VCaP (cell line): ENCODE measurements around the gene N4BP2L2.
A peak's percentile ranks its signal among the peaks of the same experiment; 100 is the strongest.

Experiments
- H3K27ac ChIP-seq: fragments of 450-650 bp; 2 replicates; pipeline ENCODE4 v1.5.1; 2017
- TF ChIP-seq, protein P1 (sequence below): fragments of 450-650 bp; conservative IDR thresholded peaks from 2 replicates; pipeline ENCODE4 v1.5.1; 2017; ENCODE audit warnings: mild to moderate bottlenecking, moderate library complexity

N4BP2L2 gene

DNA sequence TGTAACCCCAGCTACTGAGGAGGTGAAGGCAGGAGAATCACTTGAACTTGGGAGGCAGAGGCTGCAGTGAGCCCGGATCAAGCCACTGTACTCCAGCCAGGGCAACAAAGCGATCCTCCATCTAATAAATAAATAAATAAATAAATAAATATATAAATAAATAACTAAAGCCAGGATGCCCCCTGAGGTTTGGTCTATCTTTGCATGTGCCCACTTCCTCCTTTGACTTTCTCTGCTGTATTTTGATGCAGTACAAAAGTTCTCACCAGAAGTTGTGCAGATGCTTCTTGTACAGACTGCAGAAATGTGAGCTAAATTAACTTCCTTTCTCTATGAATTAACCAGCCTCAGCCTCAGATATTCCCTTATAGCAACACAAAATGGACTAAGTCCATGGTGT, 6.5 kb upstream of the N4BP2L2 start:
- TF ChIP-seq, protein P1, sequence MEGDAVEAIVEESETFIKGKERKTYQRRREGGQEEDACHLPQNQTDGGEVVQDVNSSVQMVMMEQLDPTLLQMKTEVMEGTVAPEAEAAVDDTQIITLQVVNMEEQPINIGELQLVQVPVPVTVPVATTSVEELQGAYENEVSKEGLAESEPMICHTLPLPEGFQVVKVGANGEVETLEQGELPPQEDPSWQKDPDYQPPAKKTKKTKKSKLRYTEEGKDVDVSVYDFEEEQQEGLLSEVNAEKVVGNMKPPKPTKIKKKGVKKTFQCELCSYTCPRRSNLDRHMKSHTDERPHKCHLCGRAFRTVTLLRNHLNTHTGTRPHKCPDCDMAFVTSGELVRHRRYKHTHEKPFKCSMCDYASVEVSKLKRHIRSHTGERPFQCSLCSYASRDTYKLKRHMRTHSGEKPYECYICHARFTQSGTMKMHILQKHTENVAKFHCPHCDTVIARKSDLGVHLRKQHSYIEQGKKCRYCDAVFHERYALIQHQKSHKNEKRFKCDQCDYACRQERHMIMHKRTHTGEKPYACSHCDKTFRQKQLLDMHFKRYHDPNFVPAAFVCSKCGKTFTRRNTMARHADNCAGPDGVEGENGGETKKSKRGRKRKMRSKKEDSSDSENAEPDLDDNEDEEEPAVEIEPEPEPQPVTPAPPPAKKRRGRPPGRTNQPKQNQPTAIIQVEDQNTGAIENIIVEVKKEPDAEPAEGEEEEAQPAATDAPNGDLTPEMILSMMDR = no peak
- no peak overlapping the region for H3K27ac ChIP-seq

DNA sequence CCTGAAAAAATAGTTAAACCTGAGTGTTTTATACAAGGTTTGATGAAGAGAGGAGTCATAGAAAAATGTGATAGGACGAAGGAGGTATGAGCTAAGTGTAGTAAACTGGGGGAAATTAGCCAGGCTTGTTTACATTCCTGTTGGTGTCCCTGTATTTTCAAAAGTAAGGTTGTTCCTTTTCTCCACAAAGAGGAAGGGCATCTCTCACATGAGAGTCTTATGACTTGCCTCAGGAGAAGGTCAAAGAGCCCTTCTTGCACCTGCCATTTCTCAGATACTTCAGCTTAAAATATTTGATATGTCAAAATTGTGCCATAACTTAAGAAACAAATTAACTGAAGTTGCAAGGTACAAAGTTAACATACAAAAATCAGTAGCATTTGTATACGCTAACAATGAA, 3.6 kb upstream of the N4BP2L2 start:
- no peak overlapping the region for H3K27ac ChIP-seq
- TF ChIP-seq, protein P1 = no peak

DNA sequence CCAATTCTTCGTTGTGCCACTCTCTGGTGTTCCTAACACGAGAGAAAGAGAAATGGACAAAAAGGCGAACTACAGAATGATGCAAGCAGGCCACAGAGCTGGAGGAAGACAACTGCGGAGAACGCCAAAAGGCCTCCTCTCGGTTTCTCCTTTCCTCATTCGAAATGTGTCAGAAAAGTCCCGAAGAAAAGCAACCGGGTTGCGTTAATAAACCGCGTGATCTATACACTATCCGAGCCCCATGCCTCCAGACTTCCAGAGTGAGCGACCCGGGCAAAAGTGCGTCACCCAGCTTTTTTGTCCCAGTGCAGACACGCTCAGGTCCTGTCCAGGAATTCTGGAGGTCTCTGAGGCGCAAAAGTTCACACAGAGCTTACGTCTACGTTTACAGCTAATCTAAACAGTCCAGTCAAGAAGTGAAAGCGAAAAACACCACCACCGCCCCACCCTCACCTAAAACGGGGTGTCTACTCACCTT, 413 bp downstream of the N4BP2L2 start:
- TF ChIP-seq, protein P1 = no peak

DNA sequence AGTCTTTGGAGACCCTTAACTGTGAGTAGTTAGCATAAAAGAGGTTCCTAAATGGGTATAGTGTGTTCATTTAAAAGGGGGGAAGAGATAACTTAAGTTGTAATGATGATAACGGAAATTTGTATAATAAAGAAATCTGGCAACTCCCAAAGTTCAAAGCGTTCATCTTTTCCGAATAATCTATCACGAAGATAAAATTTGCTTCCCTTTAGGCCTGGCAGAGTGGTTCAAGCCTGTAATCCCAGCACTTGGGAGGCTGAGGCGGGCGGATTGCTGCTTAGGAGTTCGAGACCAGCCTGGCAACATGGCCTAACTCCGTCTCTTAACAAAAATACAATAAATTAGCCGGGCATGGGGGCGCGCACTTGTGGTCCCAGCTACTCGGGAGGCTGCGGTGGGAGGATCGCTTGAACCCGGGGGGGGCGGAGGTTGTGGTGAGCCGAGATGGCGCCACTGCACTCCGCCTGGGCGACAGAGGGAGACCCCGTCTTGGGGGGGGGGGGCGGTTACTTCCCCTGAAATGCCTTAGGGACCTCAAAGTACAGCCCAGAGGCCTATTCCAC, 934 bp downstream of the N4BP2L2 start:
- TF ChIP-seq, protein P1 = no peak
- H3K27ac ChIP-seq = peak overlapping the region; percentile 89

More for the DNA sequence above, 413 bp downstream of the N4BP2L2 start:
- peak overlapping the region; percentile 89 for H3K27ac ChIP-seq

DNA sequence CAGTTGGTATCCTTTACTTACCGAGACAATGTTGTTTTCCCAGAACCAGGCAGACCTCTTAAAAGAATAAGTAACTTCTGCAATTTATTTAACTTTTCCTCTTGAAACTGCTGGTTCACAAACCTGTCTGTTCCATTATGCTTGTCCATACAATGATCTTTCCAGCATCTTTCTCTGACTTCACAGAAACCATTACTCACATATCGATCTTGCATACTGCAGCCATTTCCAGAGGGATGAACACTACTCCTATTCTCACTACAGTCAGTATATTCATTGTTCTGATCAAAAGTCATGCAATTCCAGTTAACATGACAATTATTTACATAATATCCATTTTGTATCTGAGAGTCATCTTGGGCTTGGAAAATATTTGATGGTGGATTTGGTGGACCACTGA, 2.8 kb downstream of the N4BP2L2 start:
- TF ChIP-seq, protein P1 = no peak

DNA sequence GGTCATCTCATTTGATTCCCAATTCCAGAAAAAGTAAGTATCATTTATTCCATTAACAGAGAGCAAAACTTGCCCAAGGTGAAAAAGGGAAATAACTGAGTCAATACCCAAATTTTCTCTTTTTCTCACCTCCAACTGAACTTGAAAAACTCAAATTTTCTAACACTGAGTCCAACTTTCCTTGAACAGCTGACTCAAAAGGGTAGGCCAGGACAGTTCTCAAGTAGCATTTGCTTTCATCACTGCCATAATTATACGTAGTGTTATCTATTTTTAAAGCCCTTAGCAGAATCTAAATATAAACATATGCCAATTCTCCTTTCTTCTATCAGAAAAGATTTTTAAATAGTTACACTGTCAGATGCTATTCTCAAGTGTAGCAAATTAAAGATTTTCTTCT, 3.5 kb downstream of the N4BP2L2 start:
- TF ChIP-seq, protein P1 = no peak
- no peak overlapping the region for H3K27ac ChIP-seq

More for the DNA sequence above, 2.8 kb downstream of the N4BP2L2 start:
- H3K27ac ChIP-seq = no peak overlapping the region

DNA sequence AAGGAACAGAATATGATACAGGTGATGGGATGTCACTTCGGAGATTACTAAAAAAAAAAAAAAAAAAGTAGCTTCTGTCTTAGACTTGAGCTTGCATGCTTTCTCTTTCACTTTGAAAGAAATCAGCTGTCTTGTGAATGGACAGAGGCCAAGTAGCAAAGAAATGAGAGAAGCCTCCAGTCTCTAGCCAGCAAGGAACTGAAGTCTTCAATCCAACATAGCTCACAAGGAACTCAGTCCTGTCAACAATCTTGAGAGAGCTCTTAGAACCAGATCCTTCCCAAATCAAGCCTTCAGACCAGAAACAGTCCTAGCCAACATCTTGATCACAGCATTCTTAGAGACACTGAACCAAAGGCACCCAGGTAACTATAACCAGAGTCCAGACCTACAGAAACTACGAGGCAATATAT, 7.7 kb downstream of the N4BP2L2 start:
- no peak overlapping the region for H3K27ac ChIP-seq
- TF ChIP-seq, protein P1 = no peak
